Measurements from ENCODE around the gene SCAMP1.

DNA sequence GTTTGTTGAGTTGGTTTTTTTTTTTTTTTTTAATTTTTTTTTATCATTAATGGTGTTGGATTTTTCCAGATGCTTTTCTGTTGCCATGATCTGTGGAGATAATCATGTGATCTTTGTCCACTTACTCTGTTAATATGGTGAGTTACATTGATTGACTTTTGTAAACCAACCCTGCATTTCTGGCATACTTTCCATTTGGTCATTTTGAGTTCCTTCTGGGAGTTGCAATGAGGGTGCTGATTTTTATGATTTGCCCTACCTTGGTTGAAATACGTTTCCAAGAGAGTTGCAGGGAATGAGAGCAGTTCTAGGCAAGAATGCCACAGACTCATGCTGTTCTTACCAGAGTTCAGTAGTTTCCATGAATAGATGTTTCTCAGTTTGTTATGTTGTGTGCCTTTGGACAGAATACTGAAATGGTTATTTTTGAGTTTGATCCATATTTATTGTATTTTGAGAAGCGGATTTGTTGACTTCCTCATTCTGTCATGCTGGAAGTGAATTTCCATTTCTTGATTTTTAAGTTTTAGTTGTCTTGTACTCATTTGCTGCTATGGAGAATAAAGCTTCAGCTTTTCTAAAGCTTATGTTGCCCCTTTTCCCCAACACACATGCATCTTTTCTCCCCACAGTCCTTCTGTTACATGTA is 69.0 kb downstream of the SCAMP1 start:
- TF ChIP-seq ZNF446 (CRISPR knock-in tag; IDR thresholded peaks at IDR 0.05) = no peak
- TF ChIP-seq, protein P1, sequence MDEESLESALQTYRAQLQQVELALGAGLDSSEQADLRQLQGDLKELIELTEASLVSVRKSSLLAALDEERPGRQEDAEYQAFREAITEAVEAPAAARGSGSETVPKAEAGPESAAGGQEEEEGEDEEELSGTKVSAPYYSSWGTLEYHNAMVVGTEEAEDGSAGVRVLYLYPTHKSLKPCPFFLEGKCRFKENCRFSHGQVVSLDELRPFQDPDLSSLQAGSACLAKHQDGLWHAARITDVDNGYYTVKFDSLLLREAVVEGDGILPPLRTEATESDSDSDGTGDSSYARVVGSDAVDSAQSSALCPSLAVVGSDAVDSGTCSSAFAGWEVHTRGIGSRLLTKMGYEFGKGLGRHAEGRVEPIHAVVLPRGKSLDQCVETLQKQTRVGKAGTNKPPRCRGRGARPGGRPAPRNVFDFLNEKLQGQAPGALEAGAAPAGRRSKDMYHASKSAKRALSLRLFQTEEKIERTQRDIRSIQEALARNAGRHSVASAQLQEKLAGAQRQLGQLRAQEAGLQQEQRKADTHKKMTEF (CRISPR knock-in tag; IDR thresholded peaks at IDR 0.05) = no peak
- no peak for TF ChIP-seq ARID2 (CRISPR knock-in tag; IDR thresholded peaks at IDR 0.05; ENCODE audit: borderline replicate concordance)
- TF ChIP-seq POLR2A (IDR thresholded peaks at IDR 0.05; ENCODE audit: insufficient read depth in 1 of 2, low read depth in 2 of 2, low read length in 2 of 2) = no peak

Data from HepG2 (cell line).